ENCODE measurements around the gene KNOP1.
"Not testable (repeated sequence)": the region's sequence is repeated elsewhere in the genome, so short reads cannot be mapped to it uniquely, and the experiment has no call there.

Gene KNOP1

GRCh38 chr16:19688396-19689024 lies 29.5 kb downstream of the KNOP1 start:
- in situ Hi-C loops (cut with MboI; ENCODE audit: low sequenced_read_pairs), result no loop called here

- in situ Hi-C loops (cut with MboI; ENCODE audit: low sequenced_read_pairs), result no loop called here
Observed at GRCh38 chr16:19687279-19687678, 30.7 kb downstream of the KNOP1 start.

GRCh38 chr16:19685176-19685575 lies 32.9 kb downstream of the KNOP1 start:
- in situ Hi-C loops (cut with MboI; ENCODE audit: low sequenced_read_pairs), result no loop called here

GRCh38 chr16:19683453-19684236 lies 34.4 kb downstream of the KNOP1 start:
- in situ Hi-C loops (cut with MboI; ENCODE audit: low sequenced_read_pairs), result no loop called here

- in situ Hi-C loops (cut with MboI; ENCODE audit: low sequenced_read_pairs), result no loop called here
Observed at GRCh38 chr16:19681637-19682036, 36.4 kb downstream of the KNOP1 start.

GRCh38 chr16:19680881-19681340 lies 37.1 kb downstream of the KNOP1 start:
- in situ Hi-C loops (cut with MboI; ENCODE audit: low sequenced_read_pairs), result no loop called here

- in situ Hi-C loops (cut with MboI; ENCODE audit: low sequenced_read_pairs), result not testable (repeated sequence)
Observed at GRCh38 chr16:19679281-19679680, 38.7 kb downstream of the KNOP1 start.

GRCh38 chr16:19678804-19679203 lies 39.2 kb downstream of the KNOP1 start:
- in situ Hi-C loops (cut with MboI; ENCODE audit: low sequenced_read_pairs), result no loop called here

GRCh38 chr16:19677402-19677801 lies 40.6 kb downstream of the KNOP1 start:
- in situ Hi-C loops (cut with MboI; ENCODE audit: low sequenced_read_pairs), result no loop called here

GRCh38 chr16:19674485-19674884 lies 43.5 kb downstream of the KNOP1 start:
- in situ Hi-C loops (cut with MboI; ENCODE audit: low sequenced_read_pairs), result no loop called here

- in situ Hi-C loops (cut with MboI; ENCODE audit: low sequenced_read_pairs), result no loop called here
Observed at GRCh38 chr16:19672378-19672777, 45.6 kb downstream of the KNOP1 start.

GRCh38 chr16:19666477-19666876 lies 51.5 kb downstream of the KNOP1 start:
- in situ Hi-C loops (cut with MboI; ENCODE audit: low sequenced_read_pairs), result no loop called here

- in situ Hi-C loops (cut with MboI; ENCODE audit: low sequenced_read_pairs), result not testable (repeated sequence)
Observed at GRCh38 chr16:19665313-19665712, 52.7 kb downstream of the KNOP1 start.

GRCh38 chr16:19664166-19664565 lies 53.9 kb downstream of the KNOP1 start:
- in situ Hi-C loops (cut with MboI; ENCODE audit: low sequenced_read_pairs), result no loop called here

- in situ Hi-C loops (cut with MboI; ENCODE audit: low sequenced_read_pairs), result no loop called here
Observed at GRCh38 chr16:19662351-19662750, 55.7 kb downstream of the KNOP1 start.

GRCh38 chr16:19660432-19660831 lies 57.6 kb downstream of the KNOP1 start:
- in situ Hi-C loops (cut with MboI; ENCODE audit: low sequenced_read_pairs), result no loop called here

- in situ Hi-C loops (cut with MboI; ENCODE audit: low sequenced_read_pairs), result no loop called here
Observed at GRCh38 chr16:19659554-19659953, 58.5 kb downstream of the KNOP1 start.

GRCh38 chr16:19657831-19658230 lies 60.2 kb downstream of the KNOP1 start:
- in situ Hi-C loops (cut with MboI; ENCODE audit: low sequenced_read_pairs), result no loop called here

- in situ Hi-C loops (cut with MboI; ENCODE audit: low sequenced_read_pairs), result no loop called here
Observed at GRCh38 chr16:19655242-19655777, 62.7 kb downstream of the KNOP1 start.

- in situ Hi-C loops (cut with MboI; ENCODE audit: low sequenced_read_pairs), result no loop called here
Observed at GRCh38 chr16:19654147-19654546, 63.9 kb downstream of the KNOP1 start.
